Coronary artery (tissue), 2 donors: ENCODE data around the gene AXL.

ENCODE experiments used
- DNase-seq: peaks from one replicate; pipeline ENCODE4 v3.0.0-alpha.2; 2017; ENCODE audit warnings: low spot score
- H3K27ac ChIP-seq, 2 donors: fragments of 200-600 bp; sonication (generic); one replicate each; pipeline ENCODE4 v1.5.1; 2016 to 2019
- H3K4me3 ChIP-seq: fragments of 200-600 bp; sonication (generic); 2 replicates; pipeline ENCODE4 v1.5.1; 2016; ENCODE audit warnings: mild to moderate bottlenecking, moderate library complexity
- CTCF ChIP-seq: fragments of 200-600 bp; sonication (generic); IDR thresholded peaks from one replicate; pipeline ENCODE4 v1.5.1; 2019; ENCODE audit warnings: antibody characterized with exemption

Gene AXL

GRCh38 chr19:41230067-41230857 is 11.2 kb downstream of the AXL start:
- DNase-seq, result no peak
- Histone ChIP-seq H3K4me3 (no peak overlapping the region), H3K27ac (peak overlapping the region in 1 of 2 donors; percentile 6)
- TF ChIP-seq CTCF, result no peak

- no peak overlapping the region for H3K27ac ChIP-seq
- no peak for TF ChIP-seq CTCF
- no peak for DNase-seq
- no peak overlapping the region for H3K4me3 ChIP-seq
Measured at GRCh38 chr19:41232686-41233085, 13.7 kb downstream of the AXL start.

GRCh38 chr19:41233748-41234240 is 14.8 kb downstream of the AXL start:
- TF ChIP-seq CTCF, result no peak
- Histone ChIP-seq H3K27ac (peak overlapping the region in 1 of 2 donors; percentile 35), H3K4me3 (no peak overlapping the region)
- no peak for DNase-seq

- H3K4me3 ChIP-seq, result no peak overlapping the region
Measured at GRCh38 chr19:41234512-41235168, 15.6 kb downstream of the AXL start.

GRCh38 chr19:41235480-41235879 is 16.5 kb downstream of the AXL start:
- no peak for TF ChIP-seq CTCF
- H3K27ac ChIP-seq, result no peak overlapping the region
- no peak for DNase-seq
- no peak overlapping the region for H3K4me3 ChIP-seq

More at GRCh38 chr19:41234512-41235168, 15.6 kb downstream of the AXL start:
- DNase-seq, result peak; percentile 64
- no peak for TF ChIP-seq CTCF
- no peak overlapping the region for H3K27ac ChIP-seq

- TF ChIP-seq CTCF, result no peak
- DNase-seq, result no peak
- Histone ChIP-seq H3K4me3 (no peak overlapping the region), H3K27ac (no peak overlapping the region)
Measured at GRCh38 chr19:41238244-41238643, 19.2 kb downstream of the AXL start.
